SK-MEL-5 (cell line): ENCODE data around the gene EIPR1. TPM values are rescaled to one million over a fixed set of nuclear protein-coding genes. Genes with fewer than 3 reads are reported as not detected.
"Not testable (repeated sequence)": the region's sequence is repeated elsewhere in the genome, so short reads cannot be mapped to it uniquely, and the experiment has no call there.

Experiments
- DNase-seq: peaks from one replicate; pipeline ENCODE4 v3.0.0-alpha.2; 2016; ENCODE audit warnings: low read depth, low spot score
- in situ Hi-C: cut with HindIII; loops from 2 replicates; pipeline ENCODE4 v1.10.0; 2016; ENCODE audit warnings: low sequenced_read_pairs, high pct_unique_total_duplicates, low pct_unique_long_range_greater_than_20kb
- total RNA-seq: library from RNA; depleted of rRNA; stranded (reverse); fragments of >200 nt; shearing (Covaris generic); gene quantifications from 2 replicates; pipeline ENCODE4 v1.2.3, GENCODE V29; 2014

Gene EIPR1
- total RNA-seq, 1 experiment from 2014 or later, result 73.1 TPM

DNA sequence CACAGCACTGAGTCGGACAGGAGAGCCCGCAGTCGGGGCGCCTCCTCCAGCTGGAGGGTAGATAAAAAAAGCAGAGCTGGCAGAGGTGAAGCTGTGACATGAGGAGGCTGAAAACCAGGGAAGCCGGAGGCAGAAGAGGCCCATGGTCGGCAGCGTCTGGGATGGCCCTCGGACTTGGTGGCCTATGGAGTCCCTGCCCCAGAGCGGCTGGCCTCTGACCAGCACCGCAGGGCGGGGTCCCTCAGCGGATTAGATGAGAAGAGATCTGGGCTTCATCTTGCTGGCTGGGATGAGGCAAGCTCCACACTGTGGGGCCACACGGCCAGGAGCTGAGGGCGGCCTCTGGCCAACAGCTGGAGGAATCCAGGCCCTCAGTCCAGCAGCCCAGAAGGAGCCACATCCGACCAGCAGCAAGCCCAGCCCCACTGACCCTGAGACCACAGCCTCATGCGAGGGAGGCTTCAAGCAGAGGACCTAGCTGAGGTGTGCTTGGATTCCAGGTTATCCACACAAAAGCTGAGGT is 174.1 kb downstream of the EIPR1 start:
- no peak for DNase-seq
- in situ Hi-C loops, result no loop called here

DNA sequence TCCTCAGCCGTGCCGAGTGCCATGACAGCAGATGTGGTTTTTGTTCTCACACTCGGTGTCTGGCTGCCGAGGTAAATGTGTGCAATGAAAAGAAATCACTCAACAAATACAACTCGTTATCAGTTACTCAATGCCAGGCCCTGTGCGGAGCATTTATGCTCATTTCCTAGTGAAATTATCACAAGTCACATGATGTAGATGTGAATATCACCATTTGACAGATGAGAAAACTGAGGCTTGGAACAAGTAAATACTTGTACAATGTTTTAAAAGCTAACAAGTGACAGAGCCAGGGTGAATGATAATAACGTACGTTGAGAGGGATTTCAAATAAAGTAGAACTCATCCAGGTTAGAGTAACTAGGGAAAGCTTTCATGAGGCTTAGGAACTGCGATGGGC is 174.7 kb downstream of the EIPR1 start:
- DNase-seq, result no peak
- in situ Hi-C loops, result no loop called here

DNA sequence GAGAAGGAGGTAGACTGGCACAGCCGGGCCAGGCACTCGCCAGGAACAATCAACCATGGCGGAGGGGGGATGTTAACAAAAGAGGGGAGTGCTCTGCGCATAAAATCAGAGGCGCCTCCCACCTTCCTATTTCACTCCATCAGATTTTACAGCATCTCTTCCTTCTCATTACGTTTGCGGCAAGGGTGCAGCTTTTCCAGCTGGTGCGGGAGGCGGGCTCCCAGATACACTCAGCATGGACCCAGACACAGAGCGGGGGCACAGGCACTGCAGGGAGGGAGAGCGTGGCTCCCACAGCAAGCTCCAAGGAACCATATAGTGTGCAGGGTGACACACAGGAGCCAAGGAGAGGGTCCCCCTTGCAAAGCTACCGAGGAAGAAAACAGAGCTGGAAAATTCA is 176.3 kb downstream of the EIPR1 start:
- in situ Hi-C loops, result no loop called here
- no peak for DNase-seq

DNA sequence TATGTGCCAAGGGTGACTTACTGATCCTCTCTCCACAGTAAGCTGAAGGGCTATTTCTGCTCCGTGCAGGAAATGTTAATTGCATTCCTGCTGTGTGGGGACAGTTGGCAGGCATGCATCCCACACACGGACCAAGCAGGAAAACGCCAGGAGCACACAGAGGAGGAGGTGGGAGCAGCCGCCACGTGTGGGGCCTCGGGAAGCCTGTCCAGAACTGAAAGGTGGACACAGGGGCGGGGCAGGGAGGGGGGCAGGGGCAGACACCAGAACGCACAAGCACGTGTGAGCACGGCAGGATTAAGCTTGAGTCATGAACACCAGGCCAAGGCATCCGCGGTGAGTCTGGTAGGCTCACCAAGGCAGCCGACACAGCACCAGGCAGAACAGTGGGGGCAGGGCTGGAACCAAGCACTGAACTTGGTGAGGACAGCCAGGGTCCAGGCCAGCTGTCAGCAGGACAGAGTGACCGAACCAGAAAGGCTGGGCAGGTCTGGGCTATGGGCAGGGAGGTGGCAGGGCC is 177.1 kb downstream of the EIPR1 start:
- in situ Hi-C loops, result no loop called here
- no peak for DNase-seq

DNA sequence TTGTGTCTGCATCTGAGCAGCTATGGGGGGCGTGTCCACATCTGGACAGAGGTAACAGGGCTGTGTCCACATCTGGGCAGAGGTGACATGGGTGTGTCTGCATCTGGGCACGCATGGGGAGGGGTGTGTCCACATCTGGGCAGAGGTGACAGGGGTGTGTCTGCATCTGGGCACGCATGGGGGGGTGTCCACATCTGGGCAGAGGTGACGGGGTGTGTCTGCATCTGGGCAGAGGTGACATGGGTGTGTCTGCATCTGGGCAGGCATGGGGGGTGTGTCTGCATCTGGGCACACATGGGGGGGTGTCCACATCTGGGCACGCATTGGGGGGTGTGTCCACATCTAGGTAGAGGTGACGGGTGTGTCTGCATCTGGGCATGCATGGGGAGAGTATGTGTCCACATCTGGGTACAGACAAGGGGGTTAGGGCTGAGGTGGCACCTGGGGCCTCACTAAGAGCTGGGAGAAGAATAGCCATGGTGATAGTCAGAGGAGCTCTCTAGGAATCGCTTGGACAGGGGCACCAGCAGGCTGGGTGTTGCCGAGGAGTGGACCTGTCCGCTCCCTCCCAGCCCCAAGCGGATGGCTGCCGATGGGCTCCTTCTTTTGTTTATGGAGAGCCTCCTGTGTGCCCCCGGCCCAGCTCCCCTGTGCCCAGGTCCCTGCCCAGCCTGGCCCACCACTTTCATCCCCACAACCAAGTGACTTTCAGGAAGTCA is 177.8 kb downstream of the EIPR1 start:
- in situ Hi-C loops, result no loop called here
- DNase-seq, result no peak

DNA sequence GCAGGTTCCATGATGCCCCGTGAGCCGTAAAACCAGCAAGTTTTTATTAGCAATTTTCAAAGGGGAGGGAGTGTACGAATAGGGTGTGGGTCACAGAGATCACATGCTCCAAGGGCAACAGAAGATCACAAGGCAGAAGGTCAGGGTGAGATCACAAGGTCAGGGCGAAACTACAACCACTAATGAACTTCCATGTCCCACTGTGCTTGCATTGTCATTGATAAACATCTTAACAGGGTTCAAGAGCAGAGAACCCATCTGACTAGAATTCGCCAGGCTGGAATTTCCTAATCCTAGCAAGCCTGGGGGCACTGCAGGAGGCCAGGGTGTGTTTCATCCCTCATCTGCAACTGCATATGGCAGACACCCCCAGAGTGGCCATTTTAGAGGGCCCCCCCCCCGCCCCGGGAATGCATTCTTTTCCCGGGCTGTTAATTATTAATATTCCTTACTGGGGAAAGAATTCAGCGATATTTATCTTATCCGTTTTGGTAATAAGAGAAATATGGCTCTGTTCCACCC is 178.9 kb downstream of the EIPR1 start:
- DNase-seq, in situ Hi-C loops: not testable (repeated sequence)

DNA sequence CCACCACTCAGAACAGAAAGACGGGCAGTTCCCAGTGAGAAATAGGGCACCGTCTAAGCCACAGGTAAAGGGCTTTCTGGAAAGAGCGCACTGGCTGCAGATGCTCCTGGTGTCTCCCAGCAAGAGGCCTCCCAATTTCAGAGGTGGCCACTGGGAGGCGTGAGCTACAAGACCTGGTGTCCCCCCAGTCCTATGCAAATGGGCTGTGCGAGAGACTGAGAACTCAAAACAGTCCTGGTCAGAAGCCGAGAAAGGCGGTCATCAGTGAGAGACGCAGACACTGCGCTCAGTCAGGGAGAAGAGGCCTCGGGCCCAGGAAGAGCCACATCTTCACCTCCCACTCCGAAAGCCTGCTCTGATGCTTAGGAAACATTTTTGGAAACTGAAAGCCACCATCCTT is 179.5 kb downstream of the EIPR1 start:
- DNase-seq, result peak; percentile 57
- in situ Hi-C loops, result no loop called here

DNA sequence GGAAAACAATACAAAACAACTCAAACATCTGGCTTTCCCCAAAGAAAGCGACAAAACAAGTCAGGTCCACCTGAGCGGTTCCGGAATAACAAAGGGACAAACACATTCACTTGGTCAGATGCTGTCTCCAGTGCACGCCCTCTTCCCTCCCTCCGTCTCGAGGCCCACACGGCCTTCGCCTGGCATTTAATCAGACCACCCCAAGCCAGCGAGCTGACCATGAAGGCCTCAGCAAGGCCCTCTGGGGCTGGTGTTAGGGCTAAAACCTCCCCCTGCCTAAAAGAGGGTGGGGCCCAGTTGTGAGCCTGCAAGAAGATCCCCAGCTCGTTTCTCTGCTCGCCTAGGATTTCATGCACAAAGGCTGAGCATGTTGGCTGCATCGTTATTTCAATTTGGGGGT is 180.3 kb downstream of the EIPR1 start:
- no peak for DNase-seq
- in situ Hi-C loops, result no loop called here

DNA sequence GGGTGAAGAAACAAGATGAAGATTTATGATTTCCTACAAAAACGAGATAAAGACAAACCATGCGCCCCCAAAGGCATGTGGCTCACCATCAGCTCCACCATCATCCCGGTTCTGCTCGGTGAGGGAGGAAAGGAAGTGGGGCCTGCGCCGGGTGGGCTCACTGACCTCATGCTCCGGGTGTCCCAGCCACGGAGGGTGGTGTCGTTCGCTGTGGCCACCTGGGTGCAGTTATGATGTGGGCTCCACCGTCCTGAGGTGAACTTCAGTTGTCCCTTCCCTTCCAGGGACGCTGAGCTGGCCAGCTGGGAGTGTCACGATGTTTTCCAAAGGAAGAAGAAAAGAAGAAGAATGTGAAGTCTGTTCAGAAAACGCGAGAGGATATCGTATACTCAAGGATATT is 180.9 kb downstream of the EIPR1 start:
- in situ Hi-C loops, result no loop called here
- DNase-seq, result no peak

DNA sequence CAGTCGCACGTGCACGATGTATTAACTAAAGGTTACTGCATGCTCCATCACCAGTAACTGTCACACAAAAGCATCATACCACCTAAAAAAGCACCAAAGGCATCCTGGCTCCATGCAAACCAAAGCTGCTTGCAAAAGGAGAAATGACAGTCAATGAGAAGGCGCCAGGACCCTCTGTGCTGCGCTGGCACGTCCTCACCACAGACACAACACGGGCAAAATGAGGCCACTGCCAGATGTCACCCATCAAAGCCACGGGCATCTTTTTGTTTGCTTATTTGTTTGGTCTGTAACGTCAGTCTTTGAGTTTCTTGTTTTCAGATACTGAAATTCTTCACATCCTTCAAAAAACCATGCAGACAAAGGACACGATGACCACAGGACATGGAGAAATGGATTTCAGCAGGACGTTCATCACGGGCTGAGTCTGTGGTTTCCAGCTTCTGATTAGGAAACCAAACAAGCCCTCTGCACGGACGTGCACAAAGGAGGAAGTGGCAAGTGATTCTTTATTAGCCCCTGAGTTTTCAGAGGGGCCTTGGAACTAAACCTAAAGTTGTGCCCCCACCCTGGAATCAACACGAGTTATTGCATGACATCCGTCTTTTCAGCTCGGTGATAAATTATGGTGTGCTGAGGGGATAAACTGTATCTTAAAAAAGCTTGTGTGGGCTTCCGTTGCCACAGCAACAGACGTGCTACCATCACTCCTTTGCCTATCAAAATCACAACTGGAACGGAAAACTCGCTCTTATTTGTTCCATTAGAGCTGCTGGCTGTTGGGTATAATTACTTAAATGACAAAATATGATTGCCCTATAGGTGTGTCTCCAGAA is 181.8 kb downstream of the EIPR1 start:
- in situ Hi-C loops, result no loop called here
- DNase-seq, result no peak

DNA sequence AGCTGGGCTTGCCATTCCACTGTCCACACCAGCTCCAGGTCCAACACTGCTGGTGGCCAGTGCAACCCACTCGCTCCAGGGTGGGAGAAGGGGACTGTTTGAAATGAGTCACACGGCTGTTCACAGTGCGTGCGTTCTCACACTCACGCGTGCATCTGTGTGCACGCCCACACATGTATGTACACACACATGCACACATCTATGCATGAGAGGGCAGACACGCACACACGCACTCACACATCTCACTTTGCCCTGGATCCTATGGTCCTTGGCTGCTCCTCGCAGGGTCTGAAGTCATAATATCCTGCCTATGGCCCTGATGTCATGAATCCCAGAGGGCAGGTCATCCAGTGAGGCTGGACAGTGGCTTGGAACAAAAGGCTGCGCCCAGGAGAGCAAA is 182.8 kb downstream of the EIPR1 start:
- no peak for DNase-seq

DNA sequence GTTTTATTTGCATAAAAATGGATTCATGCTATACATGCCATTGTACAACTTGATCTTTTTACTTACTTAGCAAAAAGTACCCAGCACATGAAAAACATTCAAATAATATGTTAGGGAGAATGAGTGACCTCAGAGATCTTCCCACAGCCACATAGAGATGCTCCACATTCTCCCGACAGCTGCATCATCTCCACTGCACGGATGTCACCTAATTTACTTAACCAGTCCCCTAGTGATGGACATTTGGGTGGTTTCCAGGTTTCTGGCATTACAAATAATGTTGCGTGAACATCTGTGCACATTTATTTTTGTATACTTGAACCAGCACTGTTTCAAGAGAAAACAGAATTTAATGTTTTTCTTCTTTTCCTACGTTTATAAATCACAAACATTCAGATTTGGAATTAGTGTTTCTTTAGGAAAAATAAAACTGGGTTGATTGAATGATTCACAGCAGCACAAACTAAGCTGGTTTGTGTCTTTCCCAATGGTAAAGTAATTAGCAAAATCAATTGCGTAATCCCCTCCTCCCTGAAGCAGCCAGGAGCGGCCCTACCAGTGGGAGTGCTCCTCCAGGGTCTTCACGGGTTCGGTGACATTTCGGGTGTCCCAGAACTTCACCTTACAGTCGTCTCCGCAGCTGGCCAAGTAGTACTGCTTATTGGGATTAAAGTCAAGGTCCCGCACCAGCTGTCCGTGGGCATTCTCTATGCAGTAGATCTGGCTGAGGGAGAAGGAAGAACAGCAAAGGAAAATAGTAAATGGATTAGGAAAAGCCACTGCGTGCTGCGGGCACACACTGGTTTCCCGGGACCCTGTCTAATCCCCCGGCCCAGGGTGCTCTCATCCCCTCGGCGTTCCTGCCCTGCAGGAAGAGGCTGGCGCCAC is 183.9 kb downstream of the EIPR1 start:
- in situ Hi-C loops, result no loop called here
- DNase-seq, result no peak

More for the DNA sequence above, 182.8 kb downstream of the EIPR1 start:
- in situ Hi-C loops, result no loop called here

DNA sequence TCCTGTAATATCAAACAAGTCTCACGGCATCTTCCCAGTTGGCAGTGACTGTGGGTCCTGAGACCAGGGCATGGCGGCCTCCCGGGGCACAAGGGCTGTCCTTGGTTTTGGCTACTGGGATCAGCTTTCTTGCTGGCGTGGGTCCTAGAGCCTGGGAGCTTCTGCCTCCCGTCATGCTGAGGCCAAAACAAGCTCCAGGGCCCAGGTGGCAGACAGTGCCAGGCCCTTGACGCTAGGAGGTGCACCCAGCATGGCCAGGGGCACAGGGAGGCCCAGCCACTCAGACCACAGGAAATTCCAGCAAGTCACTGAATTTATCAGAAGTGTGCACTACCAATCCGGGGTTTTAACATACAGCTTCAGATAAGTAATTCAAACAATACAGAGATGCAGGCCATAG is 184.7 kb downstream of the EIPR1 start:
- DNase-seq, result no peak
- in situ Hi-C loops, result no loop called here

DNA sequence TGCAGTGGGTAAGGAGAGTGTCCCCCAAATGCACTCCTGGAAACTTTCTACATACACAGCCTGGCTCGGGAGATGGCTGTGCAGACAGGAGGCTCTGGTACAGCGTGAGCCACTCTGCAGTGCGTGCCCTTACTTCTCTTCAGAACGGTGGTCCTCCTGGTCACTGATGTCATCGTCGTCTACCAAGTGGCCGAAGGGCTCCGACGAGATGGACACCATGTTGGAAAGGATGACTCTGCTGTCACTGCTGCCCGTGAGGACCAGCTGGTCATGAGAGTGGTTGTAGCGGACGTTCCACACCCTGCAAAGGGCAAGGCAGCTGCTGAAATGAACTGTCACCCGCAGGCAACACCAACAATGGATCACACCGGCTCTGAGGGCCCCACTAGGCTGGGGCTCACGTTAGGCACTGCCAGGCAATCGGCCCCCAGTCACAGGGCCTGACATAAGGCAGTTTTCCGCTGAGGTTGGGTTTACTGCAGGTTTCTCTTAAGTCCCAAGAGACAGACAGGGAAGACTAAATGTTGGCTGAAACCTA is 185.3 kb downstream of the EIPR1 start:
- no peak for DNase-seq
- in situ Hi-C loops, result no loop called here

DNA sequence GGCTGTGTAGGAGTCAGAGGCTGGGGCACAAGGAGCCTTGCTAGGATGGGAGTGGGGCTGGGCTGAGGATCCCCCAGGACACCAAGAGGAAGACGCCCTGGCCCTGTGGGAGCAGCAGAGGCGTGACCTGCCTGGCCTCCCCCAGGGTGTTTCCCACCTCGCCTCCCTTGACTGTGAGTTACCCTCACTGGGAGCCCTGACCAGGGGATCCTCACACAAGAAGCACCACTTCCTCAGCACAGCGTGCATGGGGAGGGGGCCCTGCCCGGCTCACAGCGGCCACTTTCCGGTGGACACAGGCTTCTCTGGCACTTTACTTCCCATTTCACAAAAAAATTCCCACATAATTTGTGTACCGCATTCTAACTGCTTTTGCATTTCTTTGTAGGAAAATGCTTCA is 187.7 kb downstream of the EIPR1 start:
- no peak for DNase-seq
- in situ Hi-C loops, result no loop called here

DNA sequence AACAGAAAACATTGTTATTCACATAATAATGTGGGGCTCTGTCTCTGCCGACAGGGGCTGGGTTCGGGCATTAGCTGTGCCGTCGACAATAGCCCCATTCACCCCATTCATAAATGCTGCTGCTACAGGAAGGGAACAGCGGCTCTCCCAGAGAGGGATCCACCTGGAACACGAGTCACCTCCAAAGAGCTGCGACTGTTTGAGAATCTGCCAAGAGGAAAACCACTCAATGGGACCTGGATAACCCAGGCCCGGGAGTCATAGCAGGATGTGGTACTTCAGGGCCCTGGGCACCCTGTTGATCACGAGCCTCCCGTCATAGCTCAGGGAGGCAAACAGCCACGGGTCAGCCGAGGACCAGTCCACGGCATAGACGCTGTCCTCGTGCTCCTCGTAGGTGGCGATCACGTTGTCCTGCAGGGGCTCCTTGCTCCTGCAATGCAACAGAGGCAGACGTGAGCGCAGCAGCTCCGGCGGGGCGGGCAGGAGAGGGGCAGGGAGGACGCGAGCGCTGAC is 188.5 kb downstream of the EIPR1 start:
- in situ Hi-C loops, result no loop called here
- peak; percentile 19 for DNase-seq

DNA sequence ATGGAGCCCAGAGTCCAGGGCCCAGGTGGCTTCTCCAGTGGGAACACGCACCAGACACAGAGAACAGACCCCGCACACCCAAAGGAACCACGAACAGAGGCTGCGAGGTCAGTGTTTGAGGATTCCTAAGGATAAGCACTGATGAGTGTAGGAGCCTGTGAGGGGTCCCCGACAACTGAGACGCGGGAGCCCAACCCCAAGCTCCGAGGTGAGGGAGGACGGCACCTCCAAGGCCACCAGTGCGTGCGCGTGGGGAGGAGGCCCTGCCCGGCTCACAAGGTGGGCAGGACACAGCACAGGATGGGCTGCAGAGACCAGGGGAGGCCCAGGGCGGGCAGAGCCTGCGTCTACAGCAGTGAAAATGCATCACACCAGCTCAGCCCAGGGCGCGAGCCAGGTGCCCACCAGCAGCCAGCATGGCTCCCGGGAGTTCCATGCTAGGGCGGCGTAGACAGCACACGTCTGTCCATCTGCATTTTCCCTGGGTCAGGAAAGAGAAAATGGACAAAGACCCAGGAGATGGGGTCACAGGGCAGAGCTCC is 189.1 kb downstream of the EIPR1 start:
- no peak for DNase-seq
- in situ Hi-C loops, result no loop called here
